ENCODE measurements around the gene HACE1.
"Not testable (repeated sequence)": the region's sequence is repeated elsewhere in the genome, so short reads cannot be mapped to it uniquely, and the experiment has no call there.

The HACE1 gene, protein sequence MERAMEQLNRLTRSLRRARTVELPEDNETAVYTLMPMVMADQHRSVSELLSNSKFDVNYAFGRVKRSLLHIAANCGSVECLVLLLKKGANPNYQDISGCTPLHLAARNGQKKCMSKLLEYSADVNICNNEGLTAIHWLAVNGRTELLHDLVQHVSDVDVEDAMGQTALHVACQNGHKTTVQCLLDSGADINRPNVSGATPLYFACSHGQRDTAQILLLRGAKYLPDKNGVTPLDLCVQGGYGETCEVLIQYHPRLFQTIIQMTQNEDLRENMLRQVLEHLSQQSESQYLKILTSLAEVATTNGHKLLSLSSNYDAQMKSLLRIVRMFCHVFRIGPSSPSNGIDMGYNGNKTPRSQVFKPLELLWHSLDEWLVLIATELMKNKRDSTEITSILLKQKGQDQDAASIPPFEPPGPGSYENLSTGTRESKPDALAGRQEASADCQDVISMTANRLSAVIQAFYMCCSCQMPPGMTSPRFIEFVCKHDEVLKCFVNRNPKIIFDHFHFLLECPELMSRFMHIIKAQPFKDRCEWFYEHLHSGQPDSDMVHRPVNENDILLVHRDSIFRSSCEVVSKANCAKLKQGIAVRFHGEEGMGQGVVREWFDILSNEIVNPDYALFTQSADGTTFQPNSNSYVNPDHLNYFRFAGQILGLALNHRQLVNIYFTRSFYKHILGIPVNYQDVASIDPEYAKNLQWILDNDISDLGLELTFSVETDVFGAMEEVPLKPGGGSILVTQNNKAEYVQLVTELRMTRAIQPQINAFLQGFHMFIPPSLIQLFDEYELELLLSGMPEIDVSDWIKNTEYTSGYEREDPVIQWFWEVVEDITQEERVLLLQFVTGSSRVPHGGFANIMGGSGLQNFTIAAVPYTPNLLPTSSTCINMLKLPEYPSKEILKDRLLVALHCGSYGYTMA

DNA sequence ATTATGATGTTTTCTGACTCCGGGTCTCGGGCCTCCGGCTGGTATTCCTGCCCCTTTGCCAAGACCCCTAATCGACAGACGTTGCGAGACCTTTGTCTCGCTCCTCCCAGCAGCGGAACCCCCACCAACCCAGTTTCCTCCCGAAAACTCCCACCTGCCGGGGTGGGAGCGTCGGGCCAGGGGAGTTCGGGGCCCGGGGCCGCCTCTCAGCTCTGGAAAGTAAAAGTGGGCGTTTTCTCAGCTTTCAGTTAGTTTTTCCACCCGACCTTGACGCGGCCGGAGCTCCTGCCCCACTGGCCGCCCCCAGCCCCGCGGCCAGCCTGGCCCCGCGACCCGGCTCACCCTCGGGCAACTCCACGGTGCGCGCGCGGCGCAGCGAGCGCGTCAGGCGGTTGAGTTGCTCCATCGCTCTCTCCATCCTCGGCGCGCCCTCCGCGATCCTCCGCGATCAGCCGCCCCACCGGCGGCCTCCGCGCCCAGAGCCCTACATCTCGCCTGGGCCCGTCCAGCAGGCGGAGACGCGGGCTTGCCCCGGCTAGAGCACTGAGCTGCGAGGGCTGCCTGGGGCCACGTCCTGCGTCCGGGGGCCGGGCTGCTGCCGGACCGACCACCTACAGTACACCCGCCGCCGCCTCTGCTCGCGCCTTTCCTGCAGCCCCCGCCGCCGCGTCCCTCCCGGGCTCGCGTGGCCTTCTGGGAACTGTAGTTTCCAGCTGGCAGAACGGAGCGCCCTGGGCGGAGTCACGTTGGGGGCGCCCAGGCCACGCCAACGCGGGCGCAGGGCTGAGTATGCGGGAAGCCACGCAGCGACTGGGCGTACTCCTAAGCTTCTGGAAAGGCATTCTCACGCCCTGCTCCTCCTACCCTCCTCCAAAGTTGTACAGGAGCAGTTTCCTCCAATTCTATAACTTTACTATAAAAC is at the start of gene HACE1:
TSS of gene HACE1 (minus strand) at position 695 of the 922 bp plus-strand sequence. CDS start at position 418, 277 bp downstream.
- DNase-seq, result peak; percentile 81 to 88

DNA sequence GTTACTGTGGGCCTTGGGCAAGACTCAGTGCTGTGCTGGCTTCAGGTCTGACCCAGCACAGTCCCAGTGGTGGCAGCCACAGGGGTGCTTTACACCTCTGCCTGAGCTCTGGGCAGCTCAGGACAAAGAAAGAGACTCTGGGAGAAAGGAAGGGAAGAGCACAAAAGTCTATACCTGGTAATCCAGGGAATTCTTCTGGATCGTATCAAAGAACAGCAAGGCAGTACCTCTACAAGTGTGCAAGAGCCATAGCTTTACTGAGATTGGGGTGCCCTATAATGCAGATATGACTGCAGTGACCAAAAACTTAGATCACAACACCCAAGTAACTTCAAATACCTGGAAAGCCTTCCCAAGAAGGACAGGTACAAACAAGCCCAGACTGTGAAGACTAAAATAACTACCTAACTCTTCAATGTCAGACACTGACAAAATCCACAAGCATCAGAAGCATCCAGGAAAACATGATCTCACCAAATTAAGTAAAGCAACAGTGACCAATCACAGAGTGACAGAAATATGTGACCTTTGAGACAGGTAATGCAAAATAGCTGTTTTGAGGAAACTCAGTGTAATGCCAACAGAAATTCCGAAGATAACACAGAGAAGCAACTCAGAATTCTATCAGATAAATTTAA is 49.3 kb upstream of the HACE1 start:
- no peak for DNase-seq

DNA sequence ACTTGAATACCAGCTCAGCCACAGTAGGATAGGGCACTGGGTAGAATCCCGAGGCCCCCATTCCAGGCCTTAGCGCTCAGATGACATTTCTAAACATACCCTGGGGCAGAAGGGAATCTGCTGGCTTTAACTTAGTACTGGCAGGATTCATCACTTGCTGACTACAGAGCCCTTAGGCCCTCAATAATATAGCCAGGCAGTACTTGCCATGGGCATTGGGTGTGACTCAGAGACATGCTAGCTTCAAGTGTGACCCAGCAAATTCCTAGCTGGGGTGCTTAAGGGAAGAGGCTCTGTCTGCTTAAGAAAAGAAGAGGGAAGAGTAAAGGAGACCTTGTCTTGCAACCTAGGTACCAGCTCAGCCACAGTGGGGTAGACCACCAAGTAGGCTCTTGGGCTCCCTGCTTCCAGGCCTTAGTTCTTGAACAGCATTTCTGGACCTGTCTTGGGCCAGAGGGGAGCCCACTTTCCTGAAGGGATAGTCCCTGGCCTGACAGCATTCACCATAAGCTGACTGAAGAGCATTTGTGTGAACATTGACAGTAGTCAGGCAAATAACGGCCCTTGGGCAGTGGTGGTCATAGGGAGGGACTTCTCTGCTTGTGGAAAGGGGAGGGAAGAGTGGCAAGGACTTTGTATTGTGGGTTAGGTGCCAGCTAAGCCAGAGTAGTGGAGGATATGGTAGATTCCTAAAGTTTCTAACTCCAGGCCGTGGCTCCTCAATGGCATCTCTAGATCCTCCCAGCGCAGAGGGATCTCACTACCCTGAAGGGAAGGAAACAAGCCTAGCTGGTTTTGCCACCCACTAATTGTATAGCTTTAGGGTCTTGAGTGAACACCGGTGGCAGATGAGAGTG is 48.5 kb upstream of the HACE1 start:
- no peak for DNase-seq

DNA sequence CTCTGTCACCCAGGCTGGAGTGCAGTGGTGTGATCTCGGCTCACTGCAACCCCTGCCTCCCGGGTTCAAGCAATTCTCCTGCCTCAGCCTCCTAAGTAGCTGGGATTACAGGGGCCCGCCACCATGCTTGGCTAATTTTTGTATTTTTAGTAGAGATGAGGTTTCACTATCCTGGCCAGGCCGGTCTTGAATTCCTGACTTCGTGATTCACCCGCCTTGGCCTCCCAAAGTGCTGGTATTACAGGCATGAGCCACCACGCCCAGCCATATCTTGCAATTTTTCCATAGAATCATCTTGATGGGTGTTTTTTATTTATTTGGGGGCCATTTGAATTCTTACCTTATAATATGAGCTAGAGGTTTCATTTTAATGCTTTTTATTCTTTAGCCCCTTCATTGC is 39.2 kb upstream of the HACE1 start:
- DNase-seq, result not testable (repeated sequence)

DNA sequence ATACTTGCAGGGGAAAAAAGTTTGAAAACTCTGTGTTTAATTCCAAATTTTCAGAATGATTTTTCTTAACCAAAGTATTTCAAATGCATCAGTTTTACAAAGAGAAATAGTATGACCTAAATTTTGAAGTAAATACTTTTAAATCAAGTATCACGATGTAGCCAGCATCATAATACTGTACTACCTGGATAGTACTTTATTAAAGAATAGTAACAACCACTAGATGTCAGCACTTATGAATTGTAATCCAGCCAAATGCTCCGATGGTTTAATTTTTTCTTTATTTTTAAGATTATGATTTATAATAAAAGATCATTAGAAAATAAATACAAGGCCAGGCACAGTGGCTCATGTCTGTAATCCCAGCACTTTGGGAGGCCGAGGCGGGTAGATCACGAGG is 37.2 kb upstream of the HACE1 start:
- DNase-seq, result no peak

DNA sequence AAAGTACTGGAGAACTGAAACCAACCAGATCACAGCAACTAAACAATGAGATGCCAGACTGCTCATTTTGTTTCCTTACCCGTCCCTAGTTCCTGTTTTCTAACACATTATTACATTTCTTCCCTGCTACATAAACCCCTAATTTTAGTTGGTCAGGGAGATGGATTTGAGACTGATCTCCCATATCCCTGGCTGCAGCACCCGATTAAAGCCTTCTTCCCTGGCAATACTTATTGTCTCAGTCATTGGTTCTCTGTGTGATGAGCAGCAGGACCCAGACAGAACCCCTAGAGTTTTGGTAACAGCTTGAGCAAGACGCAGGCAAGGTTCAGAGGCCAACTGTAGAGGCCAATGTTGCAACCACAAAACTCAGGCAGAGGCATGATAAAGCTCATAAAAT is 28.3 kb upstream of the HACE1 start:
- no peak for DNase-seq

DNA sequence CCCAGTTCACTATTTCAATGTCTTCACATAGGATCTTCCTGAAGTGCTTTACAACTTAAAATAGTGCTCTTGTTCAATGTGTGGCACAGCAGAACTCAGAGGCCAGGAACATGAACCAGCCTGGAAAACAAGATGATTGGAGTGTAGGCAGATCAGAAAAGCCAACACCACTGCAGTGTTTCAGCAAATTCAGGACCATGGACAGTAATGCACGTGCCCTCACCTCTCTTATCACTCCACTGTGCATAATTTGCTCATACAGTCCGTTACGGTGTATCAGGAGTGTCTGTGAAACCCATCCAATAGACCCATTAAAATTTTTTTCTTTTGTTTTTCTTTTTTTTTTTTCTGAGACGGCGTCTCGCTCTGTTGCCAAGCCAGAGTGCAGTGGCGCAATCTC is 27.6 kb upstream of the HACE1 start:
- DNase-seq, result no peak

DNA sequence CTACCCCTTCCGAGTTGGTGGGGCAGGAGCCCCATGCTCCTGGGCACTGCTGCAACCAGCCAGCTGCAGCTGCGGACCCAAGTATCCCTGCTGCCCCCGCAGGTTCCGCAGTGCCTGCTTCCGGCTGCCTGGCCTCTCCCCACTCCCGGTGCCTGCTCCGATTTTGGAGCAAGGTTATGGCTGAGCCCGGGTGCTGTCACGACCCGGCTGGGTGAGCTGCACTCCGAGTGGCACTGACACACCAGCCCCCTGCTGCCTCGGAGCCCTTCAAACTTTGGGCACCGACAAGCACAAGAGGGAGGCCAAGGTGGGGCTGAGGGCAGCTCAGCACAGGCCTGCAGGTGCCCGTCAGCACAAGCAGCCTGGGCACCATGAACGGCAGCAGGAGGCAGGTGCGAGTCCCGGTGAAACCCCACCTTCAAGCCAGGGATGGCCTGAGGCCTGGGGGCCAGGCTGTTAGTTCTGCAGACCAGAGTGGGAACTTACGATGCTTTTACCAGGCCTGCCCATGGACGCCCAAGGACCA is 25.9 kb upstream of the HACE1 start:
- DNase-seq, result no peak

DNA sequence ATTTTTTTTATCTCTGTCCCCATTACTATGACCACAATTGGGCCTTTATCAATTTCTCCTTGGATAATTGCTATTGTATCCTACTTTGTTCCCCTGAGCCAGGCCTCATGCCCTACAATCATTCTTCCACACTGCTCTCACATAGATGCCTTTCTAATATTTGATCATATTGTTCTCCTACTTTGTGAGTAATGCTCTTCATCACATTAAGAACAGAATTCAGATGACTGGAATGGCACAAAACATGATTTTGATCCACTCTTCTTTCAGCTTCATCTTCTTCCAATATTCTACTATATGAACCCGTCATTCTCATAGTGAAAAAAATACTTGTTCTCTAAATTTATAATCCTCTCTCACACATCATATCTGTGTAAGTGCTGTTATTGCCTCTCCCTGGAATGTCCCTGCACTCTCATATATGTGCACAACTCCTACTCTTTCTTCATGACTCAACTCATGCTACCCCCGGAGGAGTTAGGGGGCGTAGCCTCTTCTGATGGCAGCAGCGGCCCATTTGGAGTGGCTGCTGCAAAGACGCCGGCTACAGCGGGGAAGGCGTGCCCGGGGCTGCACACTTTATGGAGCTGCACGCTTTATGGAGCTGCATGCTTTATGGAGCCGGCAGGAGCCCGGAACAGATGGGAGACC is 25.3 kb upstream of the HACE1 start:
- no peak for DNase-seq

DNA sequence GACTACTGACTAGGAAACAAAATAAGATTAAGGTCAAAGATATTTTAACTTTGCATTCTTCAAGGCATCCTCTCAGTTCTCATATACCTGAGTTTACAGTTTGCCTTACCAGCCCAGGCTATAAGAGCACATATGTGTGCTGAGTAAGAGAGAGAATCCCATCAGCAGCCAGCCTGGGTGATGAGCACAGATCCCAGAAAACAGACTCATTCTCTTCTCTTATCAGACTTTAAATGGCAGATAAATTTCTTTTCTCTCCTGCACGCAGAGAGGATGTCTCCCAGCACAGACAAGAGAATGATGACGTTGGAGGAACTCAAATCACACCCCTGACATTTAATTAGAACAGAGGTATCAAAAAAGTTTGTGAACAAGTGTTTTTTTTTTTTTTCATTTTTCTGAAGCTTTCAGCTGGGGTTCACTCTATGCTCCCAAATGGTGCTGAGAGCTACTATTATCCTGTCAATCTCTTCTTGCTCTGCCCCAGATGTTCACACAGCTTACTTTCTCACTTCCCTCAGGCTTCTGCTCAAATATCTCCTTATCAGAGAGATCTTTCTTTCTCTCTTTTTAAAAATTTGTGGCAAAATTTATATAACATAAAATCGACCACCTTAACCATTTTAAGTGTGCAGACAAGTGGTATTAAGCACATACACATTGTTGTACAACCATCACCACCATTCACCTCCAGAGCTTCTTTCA is 22.4 kb upstream of the HACE1 start:
- DNase-seq, result no peak

DNA sequence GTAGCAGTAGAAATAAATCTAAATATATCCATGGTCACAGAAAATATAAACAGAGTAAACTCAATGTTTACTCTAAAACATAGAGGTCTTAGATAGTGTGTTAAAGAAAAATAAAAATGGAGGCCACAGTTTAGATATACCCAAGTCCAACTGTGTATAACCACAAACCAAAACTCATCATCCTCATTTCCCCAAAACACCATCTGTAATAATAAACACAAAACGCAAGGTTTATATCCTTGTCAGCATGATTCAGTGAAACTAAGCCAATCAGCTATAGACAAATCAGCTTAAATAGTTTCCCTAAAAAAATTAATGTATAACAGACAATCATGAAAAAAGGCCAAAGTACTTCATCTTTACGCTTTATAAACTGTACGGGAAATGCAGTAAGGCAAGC is 2.7 kb upstream of the HACE1 start:
- no peak for DNase-seq

DNA sequence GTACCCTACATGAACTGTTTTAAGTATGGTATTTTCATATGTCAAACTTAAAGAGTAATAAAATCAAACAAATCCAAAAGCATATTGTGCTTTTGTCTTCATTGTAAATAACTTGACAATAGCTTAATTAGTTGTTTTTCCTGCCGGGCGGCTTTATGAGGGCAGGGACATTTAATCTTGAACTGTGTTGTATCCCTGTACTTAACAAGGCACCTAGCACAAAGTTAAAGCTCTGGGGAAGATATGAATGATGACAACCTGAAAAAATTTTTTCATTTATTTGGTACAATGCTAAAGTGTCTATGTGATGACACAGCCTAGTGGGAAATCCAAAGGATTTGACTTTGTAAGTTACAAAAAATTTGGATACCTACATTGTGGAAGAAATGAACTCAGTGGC is 502 bp upstream of the HACE1 start:
- no peak for DNase-seq

DNA sequence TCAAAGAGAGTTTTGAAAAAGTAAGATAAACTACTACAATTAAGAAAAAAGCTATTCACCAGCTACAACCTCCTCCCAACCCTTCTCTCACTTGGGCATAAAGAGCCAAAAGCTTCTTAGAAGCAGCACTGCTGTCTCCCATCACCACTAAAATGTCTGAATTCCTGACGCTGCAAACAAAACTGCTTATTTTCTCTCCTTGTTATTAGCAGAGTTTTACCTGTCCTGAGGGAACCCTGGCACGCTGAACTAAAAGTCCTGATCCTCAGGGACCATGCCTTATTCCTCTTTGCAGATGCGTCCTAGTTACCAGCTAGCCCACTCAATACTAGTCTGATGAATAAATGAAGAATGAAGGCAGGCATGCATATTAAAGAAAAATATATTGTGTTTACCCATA is 1.1 kb downstream of the HACE1 start:
- DNase-seq, result no peak

DNA sequence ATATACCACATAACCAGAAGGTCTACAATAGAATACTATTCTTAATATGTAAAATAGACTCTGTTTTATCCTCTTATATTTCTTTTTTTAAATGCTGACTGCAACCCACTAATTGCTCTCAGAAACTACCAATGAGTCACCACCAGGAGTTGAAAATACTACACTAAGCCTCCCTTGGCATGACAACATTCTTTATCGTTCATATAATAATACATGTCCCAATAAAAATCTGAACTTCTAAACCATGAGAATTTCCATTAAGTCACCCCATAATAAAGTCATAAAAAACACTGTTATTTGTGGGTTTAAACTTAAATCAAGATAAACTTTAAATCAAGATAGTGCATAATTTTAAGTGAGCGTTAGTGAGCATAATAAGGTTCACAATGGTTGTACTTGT is 4.2 kb downstream of the HACE1 start:
- no peak for DNase-seq

DNA sequence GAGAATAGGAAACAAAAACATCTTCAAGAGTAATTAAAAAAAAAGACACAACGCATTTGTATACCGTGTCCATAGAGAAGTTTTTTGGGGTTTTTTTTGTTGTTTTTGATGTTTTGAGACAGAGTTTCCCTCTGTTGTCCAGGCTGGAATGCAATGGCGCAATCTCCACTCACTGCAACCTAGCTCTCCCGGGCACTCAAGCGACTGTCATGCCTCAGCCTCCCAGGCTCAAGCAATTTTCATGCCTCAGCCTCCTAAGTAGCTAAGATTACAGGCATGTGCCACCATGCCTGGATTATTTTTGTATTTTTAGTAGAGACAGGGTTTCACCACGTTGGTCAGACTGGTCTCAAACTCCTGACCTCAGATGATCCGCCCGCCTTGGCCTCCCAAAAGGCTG is 12.0 kb downstream of the HACE1 start:
- DNase-seq, result not testable (repeated sequence)

DNA sequence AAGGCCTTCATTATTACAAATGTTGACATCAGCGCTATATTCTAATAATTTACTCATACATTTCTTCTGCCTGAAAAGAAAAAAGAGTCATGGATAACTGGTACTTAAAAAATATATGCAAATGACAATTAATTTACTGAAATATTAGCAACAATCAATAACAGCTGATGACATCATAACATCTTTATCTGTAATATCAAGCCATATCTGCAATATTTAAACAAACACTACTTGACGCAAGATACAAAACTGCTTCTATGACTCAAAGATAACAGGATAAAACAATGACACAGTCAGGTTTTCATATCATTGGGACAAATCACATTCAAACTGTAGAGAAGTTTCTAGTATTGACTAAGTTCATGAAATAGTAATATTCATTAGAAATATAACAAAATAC is 16.5 kb downstream of the HACE1 start:
- no peak for DNase-seq

DNA sequence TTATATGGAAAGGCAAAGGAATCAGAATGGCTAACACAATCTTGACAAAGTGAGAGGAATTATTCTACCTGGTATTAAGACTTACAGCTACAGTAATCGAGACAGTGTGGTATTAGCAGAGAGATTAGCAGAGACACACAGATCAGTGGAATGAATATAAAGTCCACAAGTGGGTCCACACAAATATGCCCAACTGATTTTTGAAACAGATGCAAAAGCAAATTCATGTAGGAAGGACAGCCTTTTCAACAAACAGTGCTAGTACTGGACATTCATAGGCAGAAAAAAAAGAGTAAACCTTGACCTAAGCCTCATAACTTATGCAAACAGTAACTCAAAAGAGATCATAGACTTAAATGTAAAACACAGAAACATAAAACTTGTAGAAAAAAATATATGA is 22.6 kb downstream of the HACE1 start:
- no peak for DNase-seq

DNA sequence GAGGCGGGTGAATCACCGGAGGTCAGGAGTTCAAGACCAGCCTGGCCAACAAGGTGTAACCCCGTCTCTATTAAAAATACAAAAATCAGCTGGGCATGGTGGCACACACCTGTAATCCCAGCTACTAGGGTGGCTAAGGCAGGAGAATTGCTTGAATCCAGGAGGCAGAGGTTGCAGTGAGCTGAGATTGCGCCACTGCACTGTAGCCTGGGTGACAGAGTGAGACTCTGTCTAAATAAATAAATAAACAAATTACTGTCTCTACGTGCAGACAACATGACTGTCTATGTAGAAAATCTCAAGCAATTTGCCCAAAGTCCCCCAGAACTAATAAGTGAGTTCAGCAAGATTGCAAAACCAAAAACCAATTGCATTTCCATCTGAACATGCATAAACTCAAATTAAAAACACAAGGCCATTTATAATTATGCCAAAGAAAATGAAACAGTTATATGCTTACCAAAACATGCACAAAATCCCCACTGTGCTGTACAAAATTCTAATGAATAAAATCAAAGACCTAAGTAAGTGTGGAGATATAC is 23.2 kb downstream of the HACE1 start:
- not testable (repeated sequence) for DNase-seq

DNA sequence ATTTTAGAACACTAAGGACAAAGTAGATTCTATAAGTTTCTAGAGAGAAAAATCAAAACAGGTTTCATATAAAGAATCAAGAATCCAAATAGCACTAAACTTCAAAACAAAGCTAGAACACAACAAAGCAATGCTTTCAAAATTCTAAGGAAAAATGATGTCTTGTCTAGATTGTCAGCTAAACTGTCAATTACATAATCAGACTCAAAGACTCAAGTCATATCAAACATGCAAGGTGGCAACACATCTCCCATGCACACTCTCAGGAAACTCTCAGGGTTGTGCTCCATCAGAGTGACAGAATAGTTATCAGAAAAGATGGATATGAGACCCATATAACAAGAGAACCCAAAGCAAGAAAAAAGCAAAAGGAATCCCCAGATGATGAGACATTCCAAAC is 23.9 kb downstream of the HACE1 start:
- no peak for DNase-seq

Data from NCI-H187 (cell line).